Measurements from ENCODE around the gene PITX3.

PITX3 gene

GRCh38 chr10:102241444-102242117 lies at the start of gene PITX3:
PITX3 (minus strand) TSS chr10:102241512; CDS start chr10:102232080, 9,432 bp downstream.
- peak; percentile 96 for DNase-seq

- no peak for DNase-seq
These were observed 48.5 kb upstream of the PITX3 start for GRCh38 chr10:102289840-102290239.

- no peak for DNase-seq
These were observed 48.0 kb upstream of the PITX3 start for GRCh38 chr10:102289356-102289755.

GRCh38 chr10:102287991-102288390 lies 46.7 kb upstream of the PITX3 start:
- no peak for DNase-seq

- DNase-seq = no peak
These were observed 46.2 kb upstream of the PITX3 start for GRCh38 chr10:102287538-102287937.

GRCh38 chr10:102286216-102286615 lies 44.9 kb upstream of the PITX3 start:
- no peak for DNase-seq

GRCh38 chr10:102285133-102285532 lies 43.8 kb upstream of the PITX3 start:
- DNase-seq = no peak

- DNase-seq = no peak
These were observed 43.2 kb upstream of the PITX3 start for GRCh38 chr10:102284531-102284930.

- no peak for DNase-seq
These were observed 42.6 kb upstream of the PITX3 start for GRCh38 chr10:102283890-102284289.

- no peak for DNase-seq
These were observed 42.2 kb upstream of the PITX3 start for GRCh38 chr10:102283488-102283887.

- peak; percentile 53 for DNase-seq
These were observed 39.8 kb upstream of the PITX3 start for GRCh38 chr10:102281102-102281487.

- DNase-seq = peak; percentile 62
These were observed 39.2 kb upstream of the PITX3 start for GRCh38 chr10:102280397-102281101.

GRCh38 chr10:102279104-102279503 lies 37.8 kb upstream of the PITX3 start:
- no peak for DNase-seq

GRCh38 chr10:102275343-102275742 lies 34.0 kb upstream of the PITX3 start:
- no peak for DNase-seq

- peak; percentile 22 for DNase-seq
These were observed 32.8 kb upstream of the PITX3 start for GRCh38 chr10:102274062-102274461.

- DNase-seq = no peak
These were observed 27.7 kb upstream of the PITX3 start for GRCh38 chr10:102269017-102269416.

- DNase-seq = no peak
These were observed 27.1 kb upstream of the PITX3 start for GRCh38 chr10:102268375-102268888.

- DNase-seq = no peak
These were observed 26.4 kb upstream of the PITX3 start for GRCh38 chr10:102267748-102268147.

- no peak for DNase-seq
These were observed 25.4 kb upstream of the PITX3 start for GRCh38 chr10:102266670-102267069.

GRCh38 chr10:102264371-102264770 lies 23.1 kb upstream of the PITX3 start:
- no peak for DNase-seq

GRCh38 chr10:102262744-102263370 lies 21.5 kb upstream of the PITX3 start:
- DNase-seq = no peak

- DNase-seq = no peak
These were observed 20.5 kb upstream of the PITX3 start for GRCh38 chr10:102261842-102262241.

GRCh38 chr10:102261196-102261595 lies 19.9 kb upstream of the PITX3 start:
- DNase-seq = peak; percentile 42

- no peak for DNase-seq
These were observed 14.1 kb upstream of the PITX3 start for GRCh38 chr10:102255404-102255803.
